ENCODE data around the gene TARS3. TPM values are rescaled to one million over a fixed set of nuclear protein-coding genes. Genes with fewer than 3 reads are reported as not detected.

The TARS3 gene
- total and polyA plus RNA-seq, 2 donors (not counting 1 experiment from before 2014, with no cell fraction given): 9.7 to 27.0 TPM

DNA sequence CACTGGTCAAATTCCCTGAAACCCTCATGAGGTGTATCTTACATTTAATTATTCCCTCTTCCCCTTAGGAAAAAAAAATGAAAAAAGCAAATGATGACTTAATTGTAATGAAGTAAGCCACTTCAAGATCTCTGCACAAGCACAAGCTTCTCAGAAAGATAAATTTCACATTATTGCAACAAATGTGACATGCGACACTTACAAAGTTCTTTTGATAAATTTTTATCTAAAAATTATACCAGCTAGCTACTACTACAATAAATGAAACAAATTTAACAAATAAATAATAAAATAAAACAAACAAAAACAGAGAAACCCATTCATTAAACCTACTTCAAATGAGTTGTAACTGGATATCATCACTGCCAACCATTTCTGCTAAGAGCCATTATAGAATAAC is 62.1 kb downstream of the TARS3 start:
- Histone ChIP-seq H2AFZ (ENCODE audit: insufficient read depth, low read depth, low read length, poor library complexity, severe bottlenecking) (no peak overlapping the region), H3K4me3 (ENCODE audit: control extremely low read depth in 1 of 5, extremely low read depth in 1 of 5, insufficient read depth in 1 of 5, low read depth in 2 of 5, low read length in 4 of 5) (no peak overlapping the region), H3K27me3 (replicated peaks in 1 of 4; ENCODE audit: control extremely low read depth in 1 of 4, control insufficient read depth in 3 of 4, insufficient read depth in 4 of 4, low read length in 3 of 4) (no peaks in the 10 kb centered on the region), H3K27ac (ENCODE audit: low read length in 2 of 2) (no peak overlapping the region), H4K20me1 (ENCODE audit: control insufficient read depth, insufficient read depth, low read length, poor library complexity, severe bottlenecking) (no peaks in the 10 kb centered on the region), H3K79me2 (ENCODE audit: control insufficient read depth, insufficient read depth, low read length) (no peaks in the 10 kb centered on the region), H3K9ac (ENCODE audit: low read length) (no peak overlapping the region), H3K4me2 (replicated peaks; ENCODE audit: low read depth, low read length, poor library complexity, severe bottlenecking) (no peak overlapping the region), H3K36me3 (replicated peaks in 1 of 2; ENCODE audit: control extremely low read depth in 1 of 2, control insufficient read depth in 1 of 2, extremely low read depth in 1 of 2, insufficient read depth in 2 of 2, low read length in 1 of 2) (peaks cover 7 to 18% of the 10 kb centered on the region in 2 experiments), H3K4me1 (ENCODE audit: control insufficient read depth in 2 of 2, insufficient read depth in 2 of 2, low read length in 2 of 2) (no peaks in the 10 kb centered on the region), H3K9me3 (ENCODE audit: control extremely low read depth in 1 of 3, control insufficient read depth in 2 of 3, insufficient read depth in 1 of 3, low read length in 2 of 3) (no peaks in the 10 kb centered on the region)
- POLR2A ChIA-PET: no interaction called here
- Mint-ChIP-seq H3K4me1 (no peaks in the 10 kb centered on the region), H3K4me3 (no peak overlapping the region), H3K9me3 (ENCODE audit: insufficient read depth) (no peaks in the 10 kb centered on the region), H3K27ac (no peak overlapping the region), H3K27me3 (no peaks in the 10 kb centered on the region)
- ATAC-seq (ENCODE audit: low read depth) (no peak), DNase-seq (no peak)
- no CpG with 5 or more reads among the region's 1 CpG for WGBS (ENCODE audit: insufficient coverage)
- CTCF ChIA-PET: interaction anchor here (1.5 kb wide), 1 partner anchor 21 kb away, joined by 3 read pairs; no protein-coding TSS in a partner anchor
- TF ChIP-seq EZH2 (IDR thresholded peaks at IDR 0.05; ENCODE audit: borderline replicate concordance, insufficient read depth, low read depth, low read length, poor library complexity, severe bottlenecking): no peak
- TF ChIP-seq, protein P1, sequence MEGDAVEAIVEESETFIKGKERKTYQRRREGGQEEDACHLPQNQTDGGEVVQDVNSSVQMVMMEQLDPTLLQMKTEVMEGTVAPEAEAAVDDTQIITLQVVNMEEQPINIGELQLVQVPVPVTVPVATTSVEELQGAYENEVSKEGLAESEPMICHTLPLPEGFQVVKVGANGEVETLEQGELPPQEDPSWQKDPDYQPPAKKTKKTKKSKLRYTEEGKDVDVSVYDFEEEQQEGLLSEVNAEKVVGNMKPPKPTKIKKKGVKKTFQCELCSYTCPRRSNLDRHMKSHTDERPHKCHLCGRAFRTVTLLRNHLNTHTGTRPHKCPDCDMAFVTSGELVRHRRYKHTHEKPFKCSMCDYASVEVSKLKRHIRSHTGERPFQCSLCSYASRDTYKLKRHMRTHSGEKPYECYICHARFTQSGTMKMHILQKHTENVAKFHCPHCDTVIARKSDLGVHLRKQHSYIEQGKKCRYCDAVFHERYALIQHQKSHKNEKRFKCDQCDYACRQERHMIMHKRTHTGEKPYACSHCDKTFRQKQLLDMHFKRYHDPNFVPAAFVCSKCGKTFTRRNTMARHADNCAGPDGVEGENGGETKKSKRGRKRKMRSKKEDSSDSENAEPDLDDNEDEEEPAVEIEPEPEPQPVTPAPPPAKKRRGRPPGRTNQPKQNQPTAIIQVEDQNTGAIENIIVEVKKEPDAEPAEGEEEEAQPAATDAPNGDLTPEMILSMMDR (IDR thresholded peaks at IDR 0.05): no peak
- intact Hi-C loops (cut with micrococcal nuclease): no loop called here

DNA sequence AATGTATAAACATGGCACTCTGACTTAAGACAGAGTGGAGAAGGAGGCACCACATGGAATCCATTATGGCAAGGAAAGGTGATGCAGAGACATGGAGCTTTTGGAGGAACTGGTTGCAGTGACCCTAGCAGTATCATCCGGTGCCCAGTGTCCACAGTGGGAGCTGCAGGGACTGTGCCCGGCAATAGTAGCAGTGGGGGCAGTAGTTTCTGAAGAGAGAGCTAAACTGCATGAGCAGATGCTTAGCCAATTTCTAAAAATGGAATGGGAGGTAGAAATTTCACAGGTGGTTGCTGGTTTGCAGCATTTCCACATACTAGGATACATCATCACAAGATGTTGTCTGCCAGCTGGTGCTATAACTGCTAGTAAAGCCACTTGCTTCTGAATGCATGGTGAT is 64.3 kb downstream of the TARS3 start:
- H3K4me2 ChIP-seq (replicated peaks; ENCODE audit: low read depth, low read length, poor library complexity, severe bottlenecking): no peak overlapping the region
- no peaks in the 10 kb centered on the region for H3K4me1 Mint-ChIP-seq
- no peaks in the 10 kb centered on the region for H4K20me1 ChIP-seq (ENCODE audit: control insufficient read depth, insufficient read depth, low read length, poor library complexity, severe bottlenecking)
- H3K27ac Mint-ChIP-seq: no peak overlapping the region
- no peaks in the 10 kb centered on the region for H3K27me3 ChIP-seq (replicated peaks in 1 of 4; ENCODE audit: control extremely low read depth in 1 of 4, control insufficient read depth in 3 of 4, insufficient read depth in 4 of 4, low read length in 3 of 4)
- no peaks in the 10 kb centered on the region for H3K9me3 Mint-ChIP-seq (ENCODE audit: insufficient read depth)
- no peak for DNase-seq
- H3K4me1 ChIP-seq (ENCODE audit: control insufficient read depth in 2 of 2, insufficient read depth in 2 of 2, low read length in 2 of 2): no peaks in the 10 kb centered on the region
- peaks cover 7 to 17% of the 10 kb centered on the region in 2 experiments for H3K36me3 ChIP-seq (replicated peaks in 1 of 2; ENCODE audit: control extremely low read depth in 1 of 2, control insufficient read depth in 1 of 2, extremely low read depth in 1 of 2, insufficient read depth in 2 of 2, low read length in 1 of 2)
- H3K4me3 ChIP-seq (ENCODE audit: control extremely low read depth in 1 of 5, extremely low read depth in 1 of 5, insufficient read depth in 1 of 5, low read depth in 2 of 5, low read length in 4 of 5): no peak overlapping the region
- no peaks in the 10 kb centered on the region for H3K79me2 ChIP-seq (ENCODE audit: control insufficient read depth, insufficient read depth, low read length)
- CTCF ChIA-PET: no interaction called here
- TF ChIP-seq EZH2 (IDR thresholded peaks at IDR 0.05; ENCODE audit: borderline replicate concordance, insufficient read depth, low read depth, low read length, poor library complexity, severe bottlenecking): no peak
- TF ChIP-seq, protein P1 (IDR thresholded peaks at IDR 0.05): no peak
- H3K4me3 Mint-ChIP-seq: no peak overlapping the region
- 100% methylated on average over 2 of the region's 2 CpGs for WGBS (ENCODE audit: insufficient coverage)
- POLR2A ChIA-PET: no interaction called here
- intact Hi-C loops (cut with micrococcal nuclease): no loop called here
- no peak for ATAC-seq (ENCODE audit: low read depth)
- H3K9me3 ChIP-seq (ENCODE audit: control extremely low read depth in 1 of 3, control insufficient read depth in 2 of 3, insufficient read depth in 1 of 3, low read length in 2 of 3): no peaks in the 10 kb centered on the region
- no peak overlapping the region for H3K9ac ChIP-seq (ENCODE audit: low read length)
- no peak overlapping the region for H2AFZ ChIP-seq (ENCODE audit: insufficient read depth, low read depth, low read length, poor library complexity, severe bottlenecking)
- no peak overlapping the region for H3K27ac ChIP-seq (ENCODE audit: low read length in 2 of 2)
- no peaks in the 10 kb centered on the region for H3K27me3 Mint-ChIP-seq
